ENCODE measurements around the gene SRRT. TPM values are rescaled to one million over a fixed set of nuclear protein-coding genes. Genes with fewer than 3 reads are reported as not detected.
"Not testable (repeated sequence)": the region's sequence is repeated elsewhere in the genome, so short reads cannot be mapped to it uniquely, and the experiment has no call there.

SRRT gene
- total RNA-seq, 1 donor from 2014 or later = 302 TPM

DNA sequence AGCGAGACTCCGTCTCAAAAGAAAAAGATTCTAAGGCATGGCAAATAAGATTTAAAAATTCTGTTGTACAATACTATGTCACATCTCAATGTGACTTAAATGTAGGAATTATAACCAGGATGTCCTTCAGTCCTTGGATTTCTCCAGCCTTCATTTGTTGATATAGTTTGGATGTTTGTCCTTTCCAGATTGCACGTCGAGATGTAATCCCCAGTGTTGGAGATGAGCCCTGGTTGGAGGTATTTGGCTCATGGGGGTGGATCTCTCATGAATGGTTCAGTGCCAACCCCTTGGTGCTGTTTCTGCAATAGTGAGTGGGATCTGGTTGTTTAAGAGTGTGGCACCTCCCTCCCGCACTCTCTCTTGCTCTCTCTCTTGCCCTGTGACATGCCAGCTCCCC is 33.6 kb downstream of the SRRT start:
- H3K36me3 Mint-ChIP-seq (ENCODE audit: insufficient read depth) = no peaks in the 10 kb centered on the region
- no peak for DNase-seq (ENCODE audit: low spot score, unreplicated experiment)

DNA sequence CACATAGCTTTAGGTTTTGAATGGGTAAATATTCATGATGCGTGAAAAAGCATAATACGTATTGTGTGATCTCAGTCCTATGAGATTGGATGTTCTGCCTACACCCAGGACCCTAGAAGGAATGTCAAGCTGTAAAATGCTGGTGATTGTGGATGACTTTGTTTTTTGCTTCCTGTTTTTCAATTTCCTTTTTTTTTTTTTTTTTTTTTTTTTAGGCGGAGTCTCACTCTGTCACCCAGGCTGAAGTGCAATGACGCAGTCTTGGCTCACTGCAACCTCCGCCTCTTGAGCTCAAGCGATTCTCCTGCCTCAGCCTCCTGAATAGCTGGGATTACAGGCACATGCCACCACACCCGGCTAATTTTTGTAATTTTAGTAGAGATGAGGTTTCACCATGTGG is 35.5 kb downstream of the SRRT start:
- H3K27ac Mint-ChIP-seq; H3K36me3 Mint-ChIP-seq (ENCODE audit: insufficient read depth): not testable (repeated sequence)

More for the DNA sequence above, 33.6 kb downstream of the SRRT start:
- no peak overlapping the region for H3K4me3 Mint-ChIP-seq (ENCODE audit: low read depth)
- no peaks in the 10 kb centered on the region for H3K9me3 Mint-ChIP-seq (ENCODE audit: low read depth)
- H3K27ac Mint-ChIP-seq = no peak overlapping the region
- H3K27me3 Mint-ChIP-seq = no peaks in the 10 kb centered on the region
- TF ChIP-seq, protein P1, sequence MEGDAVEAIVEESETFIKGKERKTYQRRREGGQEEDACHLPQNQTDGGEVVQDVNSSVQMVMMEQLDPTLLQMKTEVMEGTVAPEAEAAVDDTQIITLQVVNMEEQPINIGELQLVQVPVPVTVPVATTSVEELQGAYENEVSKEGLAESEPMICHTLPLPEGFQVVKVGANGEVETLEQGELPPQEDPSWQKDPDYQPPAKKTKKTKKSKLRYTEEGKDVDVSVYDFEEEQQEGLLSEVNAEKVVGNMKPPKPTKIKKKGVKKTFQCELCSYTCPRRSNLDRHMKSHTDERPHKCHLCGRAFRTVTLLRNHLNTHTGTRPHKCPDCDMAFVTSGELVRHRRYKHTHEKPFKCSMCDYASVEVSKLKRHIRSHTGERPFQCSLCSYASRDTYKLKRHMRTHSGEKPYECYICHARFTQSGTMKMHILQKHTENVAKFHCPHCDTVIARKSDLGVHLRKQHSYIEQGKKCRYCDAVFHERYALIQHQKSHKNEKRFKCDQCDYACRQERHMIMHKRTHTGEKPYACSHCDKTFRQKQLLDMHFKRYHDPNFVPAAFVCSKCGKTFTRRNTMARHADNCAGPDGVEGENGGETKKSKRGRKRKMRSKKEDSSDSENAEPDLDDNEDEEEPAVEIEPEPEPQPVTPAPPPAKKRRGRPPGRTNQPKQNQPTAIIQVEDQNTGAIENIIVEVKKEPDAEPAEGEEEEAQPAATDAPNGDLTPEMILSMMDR (IDR thresholded peaks at IDR 0.05; ENCODE audit: unreplicated experiment) = no peak
- H3K4me1 Mint-ChIP-seq (ENCODE audit: low read depth) = peaks cover 4% of the 10 kb centered on the region

DNA sequence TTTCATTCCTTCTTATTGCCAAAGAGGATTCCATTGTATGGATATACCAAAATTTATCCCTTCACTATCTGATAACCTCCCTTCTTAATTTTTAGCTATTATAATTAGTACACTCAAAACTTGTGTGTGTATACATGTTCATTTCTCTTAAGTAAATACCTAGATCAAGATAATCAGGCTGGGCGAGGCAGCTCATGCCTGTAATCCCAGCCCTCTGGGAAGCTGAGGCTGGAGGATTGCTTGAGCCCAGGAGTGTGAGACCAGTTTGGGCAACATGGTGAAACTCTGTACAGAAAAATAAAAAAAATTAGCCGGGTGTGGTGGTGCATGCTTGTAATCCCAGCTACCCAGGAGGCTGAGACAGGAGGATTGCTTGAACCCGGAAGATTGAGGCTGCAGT is 36.6 kb downstream of the SRRT start:
- DNase-seq (ENCODE audit: low spot score, unreplicated experiment) = no peak
- Mint-ChIP-seq H3K4me3 (ENCODE audit: low read depth) (no peak overlapping the region), H3K27me3 (no peaks in the 10 kb centered on the region), H3K4me1 (ENCODE audit: low read depth) (peaks cover 4% of the 10 kb centered on the region), H3K36me3 (ENCODE audit: insufficient read depth) (no peaks in the 10 kb centered on the region), H3K27ac (no peak overlapping the region), H3K9me3 (ENCODE audit: low read depth) (peaks cover 3% of the 10 kb centered on the region)
- TF ChIP-seq, protein P1 (IDR thresholded peaks at IDR 0.05; ENCODE audit: unreplicated experiment) = no peak

More for the DNA sequence above, 35.5 kb downstream of the SRRT start:
- H3K4me1 Mint-ChIP-seq (ENCODE audit: low read depth); H3K4me3 Mint-ChIP-seq (ENCODE audit: low read depth); H3K9me3 Mint-ChIP-seq (ENCODE audit: low read depth); DNase-seq (ENCODE audit: low spot score, unreplicated experiment); H3K27me3 Mint-ChIP-seq: not testable (repeated sequence)

DNA sequence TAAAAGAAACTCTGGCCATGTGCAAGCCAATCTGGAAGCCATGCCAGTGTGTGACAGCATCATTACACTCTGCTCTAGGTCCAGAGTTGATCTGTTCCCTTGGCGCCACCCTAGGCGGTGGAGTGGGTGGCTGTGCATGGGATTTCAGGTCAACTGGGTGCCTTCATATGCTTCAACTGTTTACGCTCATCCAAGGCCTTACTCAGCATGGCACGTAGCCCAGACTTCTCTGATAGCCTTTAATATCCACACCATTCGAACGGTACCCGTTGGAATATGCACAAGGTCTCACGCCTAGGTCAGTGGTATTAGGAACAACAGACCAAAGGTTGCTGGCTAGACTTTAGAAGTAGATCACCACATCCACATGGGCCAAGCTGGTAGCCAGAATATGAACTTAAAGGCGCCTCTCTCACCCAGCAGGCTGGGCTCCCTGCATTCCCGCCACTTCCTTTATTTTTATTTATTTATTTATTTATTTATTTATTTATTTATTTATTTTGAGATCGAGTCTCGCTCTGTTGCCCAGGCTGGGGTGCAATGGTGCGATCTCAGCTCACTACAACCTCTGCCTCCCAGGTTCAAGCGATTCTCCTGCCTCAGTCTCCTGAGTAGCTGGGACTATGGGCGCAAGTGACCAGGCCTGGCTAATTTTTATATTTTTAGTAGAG is 39.4 kb downstream of the SRRT start:
- no peak overlapping the region for H3K4me3 Mint-ChIP-seq (ENCODE audit: low read depth)
- peaks cover 3% of the 10 kb centered on the region for H3K9me3 Mint-ChIP-seq (ENCODE audit: low read depth)
- no peaks in the 10 kb centered on the region for H3K27me3 Mint-ChIP-seq
- no peak for DNase-seq (ENCODE audit: low spot score, unreplicated experiment)
- peaks cover 6% of the 10 kb centered on the region for H3K4me1 Mint-ChIP-seq (ENCODE audit: low read depth)
- H3K27ac Mint-ChIP-seq = no peak overlapping the region
- no peaks in the 10 kb centered on the region for H3K36me3 Mint-ChIP-seq (ENCODE audit: insufficient read depth)
- TF ChIP-seq, protein P1 (IDR thresholded peaks at IDR 0.05; ENCODE audit: unreplicated experiment) = no peak

DNA sequence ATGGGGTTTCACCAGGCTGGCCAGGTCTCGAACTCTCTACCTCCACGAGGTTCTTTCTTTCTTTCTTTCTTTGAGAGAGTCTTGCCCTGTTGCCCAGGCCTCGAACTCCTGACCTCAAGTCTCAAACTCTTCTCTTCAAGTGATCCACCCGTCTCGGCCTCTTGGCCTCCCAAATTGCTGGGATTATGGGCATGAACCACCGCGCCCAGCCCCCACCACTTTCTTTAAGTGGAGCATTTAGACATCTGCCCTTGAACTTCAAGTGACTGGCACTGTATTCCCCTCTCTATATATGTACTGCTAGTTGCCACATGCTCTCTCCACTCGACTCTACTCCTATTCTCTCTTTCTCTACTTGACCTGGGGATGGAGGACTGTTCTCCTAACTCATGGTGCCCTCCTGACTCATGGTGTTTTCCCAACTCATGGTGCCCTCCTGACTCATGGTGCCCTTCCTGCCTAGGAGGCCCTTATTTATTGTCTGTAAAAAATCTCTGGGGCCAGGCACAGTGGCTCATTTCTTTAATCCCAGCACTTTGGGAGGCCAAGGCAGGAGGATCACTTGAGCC is 40.1 kb downstream of the SRRT start:
- H3K4me1 Mint-ChIP-seq (ENCODE audit: low read depth) = peaks cover 10% of the 10 kb centered on the region
- TF ChIP-seq, protein P1 (IDR thresholded peaks at IDR 0.05; ENCODE audit: unreplicated experiment) = no peak
- no peak overlapping the region for H3K4me3 Mint-ChIP-seq (ENCODE audit: low read depth)
- no peaks in the 10 kb centered on the region for H3K36me3 Mint-ChIP-seq (ENCODE audit: insufficient read depth)
- H3K27me3 Mint-ChIP-seq = no peaks in the 10 kb centered on the region
- no peak overlapping the region for H3K27ac Mint-ChIP-seq
- H3K9me3 Mint-ChIP-seq (ENCODE audit: low read depth) = peaks cover 5% of the 10 kb centered on the region
- no peak for DNase-seq (ENCODE audit: low spot score, unreplicated experiment)

DNA sequence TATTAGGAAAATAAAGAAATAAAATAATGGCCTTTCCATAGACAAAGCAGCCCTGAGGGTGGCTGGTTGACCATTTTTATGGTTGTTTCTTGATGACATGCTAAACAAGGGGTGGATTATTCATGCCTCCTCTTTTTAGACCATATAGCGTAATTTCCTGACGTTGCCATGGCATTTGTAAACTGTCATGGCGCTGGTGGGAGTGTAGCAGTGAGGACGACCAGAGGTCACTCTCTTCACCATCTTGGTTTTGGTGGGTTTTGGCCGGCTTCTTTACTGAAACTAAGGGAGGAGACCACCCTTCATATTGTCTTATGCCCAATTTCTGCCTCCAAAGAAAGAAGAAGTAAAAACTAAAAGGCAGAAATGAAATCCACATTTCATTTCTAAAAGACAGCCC is 44.4 kb downstream of the SRRT start:
- not testable (repeated sequence) for DNase-seq (ENCODE audit: low spot score, unreplicated experiment); H3K9me3 Mint-ChIP-seq (ENCODE audit: low read depth); H3K27me3 Mint-ChIP-seq; H3K36me3 Mint-ChIP-seq (ENCODE audit: insufficient read depth); H3K27ac Mint-ChIP-seq; H3K4me1 Mint-ChIP-seq (ENCODE audit: low read depth); H3K4me3 Mint-ChIP-seq (ENCODE audit: low read depth)

DNA sequence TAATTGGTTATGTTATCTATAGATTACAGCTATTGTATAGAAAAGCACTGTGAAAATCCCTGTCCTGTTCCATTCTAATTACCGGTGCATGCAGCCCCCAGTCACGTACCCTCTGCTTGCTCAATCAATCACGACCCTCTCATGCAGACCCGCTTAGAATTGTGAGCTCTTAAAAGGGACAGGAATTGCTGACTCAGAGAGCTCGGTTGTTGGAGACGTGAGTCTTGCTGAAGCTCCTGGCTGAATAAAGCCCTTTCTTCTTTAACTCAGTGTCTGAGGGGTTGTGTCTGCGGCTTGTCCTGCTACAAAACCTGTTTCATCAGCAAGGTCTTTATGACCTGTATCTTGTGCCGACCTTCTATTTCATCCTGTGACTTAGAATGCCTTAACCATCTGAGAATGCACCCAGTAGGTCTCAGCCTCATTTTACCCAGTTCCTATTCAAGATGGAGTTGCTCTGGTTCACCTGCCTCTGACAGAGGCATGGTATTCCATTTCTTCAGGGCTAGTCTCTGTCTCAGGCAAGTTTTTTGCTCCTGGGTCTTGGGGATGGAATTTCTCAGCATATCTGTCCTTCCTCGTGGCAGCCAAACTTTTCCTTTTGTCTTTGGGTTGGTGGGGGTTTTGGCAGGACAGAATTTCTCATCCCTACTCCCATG is 45.0 kb downstream of the SRRT start:
- peak overlapping the region; percentile 11 for H3K27ac Mint-ChIP-seq
- H3K4me1 Mint-ChIP-seq (ENCODE audit: low read depth) = not testable (repeated sequence)

More for the DNA sequence above, 45.0 kb downstream of the SRRT start:
- H3K27me3 Mint-ChIP-seq; H3K36me3 Mint-ChIP-seq (ENCODE audit: insufficient read depth); H3K9me3 Mint-ChIP-seq (ENCODE audit: low read depth); DNase-seq (ENCODE audit: low spot score, unreplicated experiment); H3K4me3 Mint-ChIP-seq (ENCODE audit: low read depth): not testable (repeated sequence)

Data from progenitor cell of endocrine pancreas (in vitro differentiated cells).